Nephron progenitor cell (in vitro differentiated cells): ENCODE measurements around the gene TPH1.

ENCODE experiments used
- DNase-seq: peaks from one replicate; pipeline ENCODE4 v3.0.0; 2021
- H3K27ac Mint-ChIP-seq: 2 replicates; pipeline ENCODE4 v1.8.0; 2021; ENCODE audit warnings: mild to moderate bottlenecking, moderate library complexity, mixed read lengths
- H3K27me3 Mint-ChIP-seq: 2 replicates; pipeline ENCODE4 v1.8.0; 2021; ENCODE audit warnings: mild to moderate bottlenecking, low read depth, mixed read lengths; ENCODE audit not compliant: poor library complexity
- H3K36me3 Mint-ChIP-seq: 2 replicates; pipeline ENCODE4 v1.8.0; 2021; ENCODE audit warnings: low read depth, mixed read lengths
- H3K4me1 Mint-ChIP-seq: 2 replicates; pipeline ENCODE4 v1.8.0; 2021; ENCODE audit warnings: mixed read lengths
- H3K4me3 Mint-ChIP-seq: 2 replicates; pipeline ENCODE4 v1.8.0; 2021; ENCODE audit warnings: mild to moderate bottlenecking, moderate library complexity, mixed read lengths
- H3K9me3 Mint-ChIP-seq: 2 replicates; pipeline ENCODE4 v1.8.0; 2021; ENCODE audit warnings: mild to moderate bottlenecking, moderate library complexity, mixed read lengths
- TF ChIP-seq, protein P1 (sequence below): fragments of 200-600 bp; sonication (generic); IDR thresholded peaks from 2 replicates; pipeline ENCODE4 v1.5.0; 2021; ENCODE audit warnings: antibody characterized with exemption

Gene TPH1

GRCh38 chr11:18019650-18020049, 26.4 kb downstream of the TPH1 start:
- H3K27ac Mint-ChIP-seq, result no peak overlapping the region
- H3K4me3 Mint-ChIP-seq, result no peak overlapping the region
- H3K4me1 Mint-ChIP-seq, result no peaks in the 10 kb centered on the region
- no peaks in the 10 kb centered on the region for H3K36me3 Mint-ChIP-seq
- H3K9me3 Mint-ChIP-seq, result no peaks in the 10 kb centered on the region
- no peak for DNase-seq
- TF ChIP-seq, protein P1, sequence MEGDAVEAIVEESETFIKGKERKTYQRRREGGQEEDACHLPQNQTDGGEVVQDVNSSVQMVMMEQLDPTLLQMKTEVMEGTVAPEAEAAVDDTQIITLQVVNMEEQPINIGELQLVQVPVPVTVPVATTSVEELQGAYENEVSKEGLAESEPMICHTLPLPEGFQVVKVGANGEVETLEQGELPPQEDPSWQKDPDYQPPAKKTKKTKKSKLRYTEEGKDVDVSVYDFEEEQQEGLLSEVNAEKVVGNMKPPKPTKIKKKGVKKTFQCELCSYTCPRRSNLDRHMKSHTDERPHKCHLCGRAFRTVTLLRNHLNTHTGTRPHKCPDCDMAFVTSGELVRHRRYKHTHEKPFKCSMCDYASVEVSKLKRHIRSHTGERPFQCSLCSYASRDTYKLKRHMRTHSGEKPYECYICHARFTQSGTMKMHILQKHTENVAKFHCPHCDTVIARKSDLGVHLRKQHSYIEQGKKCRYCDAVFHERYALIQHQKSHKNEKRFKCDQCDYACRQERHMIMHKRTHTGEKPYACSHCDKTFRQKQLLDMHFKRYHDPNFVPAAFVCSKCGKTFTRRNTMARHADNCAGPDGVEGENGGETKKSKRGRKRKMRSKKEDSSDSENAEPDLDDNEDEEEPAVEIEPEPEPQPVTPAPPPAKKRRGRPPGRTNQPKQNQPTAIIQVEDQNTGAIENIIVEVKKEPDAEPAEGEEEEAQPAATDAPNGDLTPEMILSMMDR, result no peak
- peaks cover 26% of the 10 kb centered on the region for H3K27me3 Mint-ChIP-seq

DNA sequence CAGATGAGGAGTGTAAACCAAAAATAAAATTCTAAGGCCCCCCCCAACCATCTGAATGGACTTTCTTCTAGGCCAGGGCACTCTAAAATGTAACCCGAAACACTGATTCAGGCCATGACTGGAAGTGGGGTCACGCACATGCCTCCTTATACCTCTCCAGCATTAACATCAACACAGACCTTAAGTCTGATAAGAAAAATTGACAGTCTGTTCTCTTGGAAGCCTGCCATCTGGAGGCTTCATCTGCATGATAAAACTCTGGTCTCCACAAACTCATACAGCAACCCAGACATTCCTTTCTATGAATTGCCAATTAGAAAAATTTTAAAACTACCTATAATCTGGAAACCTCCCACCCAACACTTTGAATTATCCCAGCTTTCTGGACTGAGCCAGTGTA, 29.3 kb downstream of the TPH1 start:
- Mint-ChIP-seq H3K27ac (no peak overlapping the region), H3K9me3 (no peaks in the 10 kb centered on the region), H3K27me3 (peaks cover 39% of the 10 kb centered on the region), H3K4me3 (no peak overlapping the region), H3K4me1 (peaks cover 16% of the 10 kb centered on the region), H3K36me3 (no peaks in the 10 kb centered on the region)
- TF ChIP-seq, protein P1, result no peak
- no peak for DNase-seq

DNA sequence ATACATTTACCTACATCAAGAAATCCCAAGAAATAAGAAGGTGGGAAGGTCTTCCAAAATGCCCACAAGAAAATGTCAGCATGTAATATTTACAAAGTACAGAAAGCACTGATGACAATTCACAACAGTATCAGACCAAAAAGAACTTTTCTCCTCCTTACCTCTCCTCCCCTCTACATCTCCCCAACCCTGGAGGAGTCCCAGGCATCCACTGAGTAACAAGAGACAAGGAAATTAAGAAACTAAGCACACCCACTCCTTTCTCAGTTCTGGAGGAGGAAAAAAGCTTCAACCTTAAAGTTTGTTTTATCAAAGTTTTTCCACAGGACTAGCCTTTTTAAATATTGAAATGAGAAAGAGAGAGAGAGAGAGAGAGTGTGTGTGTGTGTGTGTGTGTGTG, 31.2 kb downstream of the TPH1 start:
- DNase-seq, result no peak
- TF ChIP-seq, protein P1, result no peak
- no peaks in the 10 kb centered on the region for H3K36me3 Mint-ChIP-seq
- no peak overlapping the region for H3K27ac Mint-ChIP-seq
- peaks cover 43% of the 10 kb centered on the region for H3K27me3 Mint-ChIP-seq
- no peaks in the 10 kb centered on the region for H3K9me3 Mint-ChIP-seq
- H3K4me3 Mint-ChIP-seq, result peak overlapping the region; percentile 41
- peaks cover 28% of the 10 kb centered on the region for H3K4me1 Mint-ChIP-seq

GRCh38 chr11:18013790-18014507, 32.1 kb downstream of the TPH1 start:
- peak; percentile 5 for DNase-seq
- H3K27ac Mint-ChIP-seq, result no peak overlapping the region
- no peaks in the 10 kb centered on the region for H3K9me3 Mint-ChIP-seq
- H3K36me3 Mint-ChIP-seq, result no peaks in the 10 kb centered on the region
- H3K4me3 Mint-ChIP-seq, result peak overlapping the region; percentile 94
- peaks cover 28% of the 10 kb centered on the region for H3K4me1 Mint-ChIP-seq
- TF ChIP-seq, protein P1, result no peak
- H3K27me3 Mint-ChIP-seq, result peaks cover 43% of the 10 kb centered on the region

DNA sequence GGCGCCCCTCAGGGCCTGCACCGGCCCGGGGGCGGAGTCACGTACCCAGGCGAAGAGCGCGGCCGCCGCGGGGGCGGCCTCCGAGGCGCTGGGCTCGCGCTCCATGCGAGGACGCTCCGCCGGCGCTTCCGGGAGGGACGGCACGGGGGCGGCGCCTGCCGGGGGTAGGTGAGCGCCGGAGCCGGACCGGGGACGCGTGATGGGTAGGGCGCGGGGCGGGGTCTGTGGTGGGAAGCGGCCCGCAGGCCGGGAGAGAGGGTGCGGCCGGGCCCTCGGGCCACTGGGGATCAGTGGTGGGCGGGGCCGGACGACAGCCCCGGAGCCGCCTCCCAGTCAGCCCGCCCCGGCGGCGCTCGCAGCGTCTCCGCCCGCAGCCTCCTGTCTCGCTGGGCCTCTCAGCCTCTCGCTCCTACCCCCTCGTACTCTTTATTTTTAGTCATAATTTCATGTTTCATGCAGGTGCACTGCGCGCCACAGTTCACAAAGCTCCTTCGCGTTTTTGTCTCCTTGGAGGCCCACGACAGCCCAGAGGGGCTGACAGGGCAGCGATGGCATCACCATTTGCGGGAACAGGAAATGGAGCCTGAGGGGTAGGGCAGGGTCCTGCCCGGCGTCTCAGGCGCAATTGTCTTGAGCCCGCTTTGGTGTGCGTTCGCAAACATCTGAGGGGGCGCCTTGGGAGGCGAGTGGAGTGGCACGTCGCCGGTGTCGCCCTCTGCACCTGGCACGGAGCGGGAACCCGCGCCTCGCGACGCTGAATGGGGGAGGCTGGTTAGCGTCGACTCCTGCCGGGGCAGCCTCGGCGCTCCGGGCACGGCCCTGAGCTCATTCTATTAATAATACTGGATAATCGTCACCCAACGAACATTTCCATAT, 32.9 kb downstream of the TPH1 start, which contains the start of gene SERGEF:
Gene SERGEF (minus strand): TSS at position 142 of the 876 bp plus-strand sequence. CDS start 37 bp downstream, at position 105.
- Mint-ChIP-seq H3K4me3 (peak within 1 kb of the TSS; percentile 94), H3K4me1 (peaks cover 28% of the 10 kb centered on the region), H3K9me3 (no peaks in the 10 kb centered on the region), H3K27ac (peak within 1 kb of the TSS; percentile 24), H3K36me3 (no peaks in the 10 kb centered on the region), H3K27me3 (peaks cover 43% of the 10 kb centered on the region)
- DNase-seq, result peak; percentile 95
- TF ChIP-seq, protein P1, result no peak
